Activated CD8-positive, alpha-beta T cell treated with anti-CD3 and anti-CD28 coated beads, Interleukin-2, amount 10 ng/mL, durations not matched to agents 7 days and 5 days (primary cell): ENCODE results near the gene GNAT2. TPM values are rescaled to one million over a fixed set of nuclear protein-coding genes. Genes with fewer than 3 reads are reported as not detected.

ENCODE experiments used
- ATAC-seq: fragments of 150-1000 bp; cut with Tn5 transposase; one replicate; pipeline ENCODE4 v1.10.0; 2021; ENCODE audit warnings: moderate library complexity
- CTCF ChIA-PET: fragments of 350-600 bp; sonication (Branson Sonifier 250); formaldehyde crosslinking; loops from one replicate; lab custom pipeline; 2021; ENCODE audit warnings: antibody characterized with exemption; lab: Charles Lee
- POLR2A ChIA-PET: fragments of 350-600 bp; sonication (Branson Sonifier 250); formaldehyde crosslinking; loops from one replicate; lab custom pipeline; 2021; ENCODE audit warnings: antibody characterized with exemption; lab: Charles Lee
- DNase-seq: peaks from one replicate; pipeline ENCODE4 v3.0.0-alpha.2; 2020
- H3K27ac Mint-ChIP-seq: one replicate; pipeline ENCODE4 v1.8.0; 2021; ENCODE audit warnings: mild to moderate bottlenecking, mixed read lengths
- H3K27me3 Mint-ChIP-seq: one replicate; pipeline ENCODE4 v1.8.0; 2021; ENCODE audit warnings: low read depth, mixed read lengths
- H3K36me3 Mint-ChIP-seq: one replicate; pipeline ENCODE4 v1.8.0; 2021; ENCODE audit warnings: low read depth, mixed read lengths
- H3K4me1 Mint-ChIP-seq: one replicate; pipeline ENCODE4 v1.8.0; 2021; ENCODE audit warnings: low read depth, mixed read lengths
- H3K4me3 Mint-ChIP-seq: one replicate; pipeline ENCODE4 v1.8.0; 2021; ENCODE audit warnings: mild to moderate bottlenecking, mixed read lengths
- H3K9me3 Mint-ChIP-seq: one replicate; pipeline ENCODE4 v1.8.0; 2022; ENCODE audit warnings: mixed read lengths; ENCODE audit not compliant: insufficient read depth
- total RNA-seq, 2 experiments: library from RNA; stranded (reverse); gene quantifications; one replicate each; pipeline ENCODE4 v1.2.3, GENCODE V29; 2021

Gene GNAT2
- total RNA-seq, 2 experiments from 2014 or later, result not detected

GRCh38 chr1:109641861-109642260 is 22.4 kb upstream of the GNAT2 start:
- CTCF ChIA-PET, result interaction anchor here (0.9 to 13.1 kb wide), 18 partner anchors 9 to 428 kb away, joined by 3 to 340 read pairs (median 13); partner anchors contain the start of genes AHCYL1, GNAI3, GSTM1 and GSTM2

GRCh38 chr1:109641078-109641740 is 21.8 kb upstream of the GNAT2 start:
- POLR2A ChIA-PET, result interaction anchor here (1.1 to 3.5 kb wide), 5 partner anchors 17 to 343 kb away, joined by 4 to 29 read pairs (median 5); partner anchors contain the start of genes AHCYL1 and GNAI3
- Mint-ChIP-seq H3K9me3 (no peaks in the 10 kb centered on the region), H3K27me3 (peaks cover 4% of the 10 kb centered on the region), H3K27ac (no peak overlapping the region), H3K4me1 (peaks cover 18% of the 10 kb centered on the region), H3K36me3 (no peaks in the 10 kb centered on the region), H3K4me3 (no peak overlapping the region)
- ATAC-seq (no peak), DNase-seq (peak; percentile 15)
- CTCF ChIA-PET, result interaction anchor here (0.6 to 13.1 kb wide), 56 partner anchors 9 to 465 kb away, joined by 3 to 340 read pairs (median 10); partner anchors contain the start of genes AHCYL1, AMPD2, EPS8L3 and GNAI3

More at GRCh38 chr1:109641861-109642260, 22.4 kb upstream of the GNAT2 start:
- no peak for ATAC-seq
- no peak overlapping the region for H3K27ac Mint-ChIP-seq
- H3K36me3 Mint-ChIP-seq, result no peaks in the 10 kb centered on the region
- peak; percentile 18 for DNase-seq
- POLR2A ChIA-PET, result interaction anchor here (3.5 kb wide), 1 partner anchor 93 kb away, joined by 29 read pairs; the partner anchor contains the start of gene GNAI3
- H3K9me3 Mint-ChIP-seq, result no peaks in the 10 kb centered on the region
- H3K27me3 Mint-ChIP-seq, result peaks cover 4% of the 10 kb centered on the region
- H3K4me1 Mint-ChIP-seq, result peaks cover 18% of the 10 kb centered on the region
- H3K4me3 Mint-ChIP-seq, result no peak overlapping the region

- POLR2A ChIA-PET, result interaction anchor here (1.1 to 3.5 kb wide), 6 partner anchors 16 to 344 kb away, joined by 4 to 29 read pairs (median 4); partner anchors contain the start of genes AHCYL1, AMPD2 and GNAI3
- CTCF ChIA-PET, result interaction anchor here (0.6 to 13.1 kb wide), 89 partner anchors 10 to 465 kb away, joined by 3 to 340 read pairs (median 6); partner anchors contain the start of genes AHCYL1, AMIGO1, AMPD2 and EPS8L3
- H3K27ac Mint-ChIP-seq, result peak overlapping the region; percentile 46
- no peak overlapping the region for H3K4me3 Mint-ChIP-seq
- peaks cover 4% of the 10 kb centered on the region for H3K27me3 Mint-ChIP-seq
- ATAC-seq (peak; percentile 69), DNase-seq (peak; percentile 93)
- H3K36me3 Mint-ChIP-seq, result no peaks in the 10 kb centered on the region
- H3K9me3 Mint-ChIP-seq, result no peaks in the 10 kb centered on the region
- H3K4me1 Mint-ChIP-seq, result peaks cover 24% of the 10 kb centered on the region
Measured at GRCh38 chr1:109640285-109640865, 21.0 kb upstream of the GNAT2 start.

- H3K9me3 Mint-ChIP-seq, result no peaks in the 10 kb centered on the region
- ChIA-PET CTCF (interaction anchor here (0.6 to 13.1 kb wide), 87 partner anchors 11 to 466 kb away, joined by 3 to 340 read pairs (median 6); partner anchors contain the start of genes AHCYL1, AMIGO1, AMPD2 and EPS8L3), POLR2A (interaction anchor here (0.5 to 3.5 kb wide), 7 partner anchors 10 to 189 kb away, joined by 3 to 29 read pairs (median 4); partner anchors contain the start of genes AMPD2 and GNAI3)
- H3K4me3 Mint-ChIP-seq, result no peak overlapping the region
- peaks cover 30% of the 10 kb centered on the region for H3K4me1 Mint-ChIP-seq
- DNase-seq, result no peak
- no peak for ATAC-seq
- peak overlapping the region; percentile 46 for H3K27ac Mint-ChIP-seq
- H3K27me3 Mint-ChIP-seq, result peaks cover 4% of the 10 kb centered on the region
- no peaks in the 10 kb centered on the region for H3K36me3 Mint-ChIP-seq
Measured at GRCh38 chr1:109639841-109640184, 20.4 kb upstream of the GNAT2 start.

- H3K27me3 Mint-ChIP-seq, result peaks cover 4% of the 10 kb centered on the region
- POLR2A ChIA-PET, result interaction anchor here (0.5 to 3.5 kb wide), 7 partner anchors 10 to 395 kb away, joined by 3 to 29 read pairs (median 4); partner anchors contain the start of genes AMPD2, GNAI3 and STRIP1
- DNase-seq, result peak; percentile 16
Measured at GRCh38 chr1:109639063-109639840, 19.8 kb upstream of the GNAT2 start.

GRCh38 chr1:109637446-109637845 is 18.0 kb upstream of the GNAT2 start:
- H3K27me3 Mint-ChIP-seq, result peaks cover 4% of the 10 kb centered on the region
- H3K9me3 Mint-ChIP-seq, result no peaks in the 10 kb centered on the region
- DNase-seq (no peak), ATAC-seq (no peak)
- no peak overlapping the region for H3K4me3 Mint-ChIP-seq
- H3K36me3 Mint-ChIP-seq, result peaks cover 2% of the 10 kb centered on the region
- no peak overlapping the region for H3K27ac Mint-ChIP-seq
- CTCF ChIA-PET, result interaction anchor here (2.6 to 13.1 kb wide), 7 partner anchors 10 to 345 kb away, joined by 6 to 340 read pairs (median 146); partner anchors contain the start of genes AHCYL1 and GNAI3
- POLR2A ChIA-PET, result interaction anchor here (0.6 to 1.3 kb wide), 3 partner anchors 17 to 92 kb away, joined by 3 to 4 read pairs (median 3); partner anchors contain the start of genes AMPD2 and GNAI3
- peaks cover 24% of the 10 kb centered on the region for H3K4me1 Mint-ChIP-seq

More at GRCh38 chr1:109639063-109639840, 19.8 kb upstream of the GNAT2 start:
- CTCF ChIA-PET, result interaction anchor here (0.6 to 13.1 kb wide), 48 partner anchors 11 to 466 kb away, joined by 3 to 340 read pairs (median 10); partner anchors contain the start of genes AHCYL1, AMIGO1, AMPD2 and GNAI3
- H3K36me3 Mint-ChIP-seq, result no peaks in the 10 kb centered on the region
- no peak for ATAC-seq
- H3K4me3 Mint-ChIP-seq, result no peak overlapping the region
- H3K27ac Mint-ChIP-seq, result no peak overlapping the region
- peaks cover 35% of the 10 kb centered on the region for H3K4me1 Mint-ChIP-seq
- no peaks in the 10 kb centered on the region for H3K9me3 Mint-ChIP-seq

GRCh38 chr1:109636201-109636952 is 17.0 kb upstream of the GNAT2 start:
- ATAC-seq (no peak), DNase-seq (no peak)
- no peak overlapping the region for H3K27ac Mint-ChIP-seq
- peaks cover 4% of the 10 kb centered on the region for H3K27me3 Mint-ChIP-seq
- H3K36me3 Mint-ChIP-seq, result peaks cover 9% of the 10 kb centered on the region
- peaks cover 24% of the 10 kb centered on the region for H3K4me1 Mint-ChIP-seq
- no peak overlapping the region for H3K4me3 Mint-ChIP-seq
- no peaks in the 10 kb centered on the region for H3K9me3 Mint-ChIP-seq
- ChIA-PET CTCF (interaction anchor here (0.9 to 13.1 kb wide), 7 partner anchors 9 to 346 kb away, joined by 3 to 340 read pairs (median 146); partner anchors contain the start of genes AHCYL1 and GNAI3), POLR2A (interaction anchor here (1.3 to 2.4 kb wide), 2 partner anchors 12 to 16 kb away, joined by 4 to 8 read pairs; partner anchors contain the start of gene AMPD2)

- H3K27ac Mint-ChIP-seq, result no peak overlapping the region
- H3K9me3 Mint-ChIP-seq, result no peaks in the 10 kb centered on the region
- no peak for ATAC-seq
- no peak overlapping the region for H3K4me3 Mint-ChIP-seq
- peaks cover 4% of the 10 kb centered on the region for H3K27me3 Mint-ChIP-seq
- H3K36me3 Mint-ChIP-seq, result peaks cover 15% of the 10 kb centered on the region
- ChIA-PET POLR2A (interaction anchor here (1.9 to 2.4 kb wide), 2 partner anchors 11 to 87 kb away, joined by 7 to 8 read pairs; partner anchors contain the start of gene GNAI3), CTCF (interaction anchor here (0.9 to 13.1 kb wide), 6 partner anchors 9 to 139 kb away, joined by 3 to 340 read pairs (median 146); partner anchors contain the start of gene GNAI3)
- DNase-seq, result no peak
- H3K4me1 Mint-ChIP-seq, result peaks cover 24% of the 10 kb centered on the region
Measured at GRCh38 chr1:109635862-109636200, 16.4 kb upstream of the GNAT2 start.

GRCh38 chr1:109634771-109635750 is 15.6 kb upstream of the GNAT2 start:
- DNase-seq (peak; percentile 41), ATAC-seq (peak; percentile 24)
- CTCF ChIA-PET, result interaction anchor here (0.9 to 13.1 kb wide), 6 partner anchors 15 to 350 kb away, joined by 3 to 340 read pairs (median 6); partner anchors contain the start of genes AHCYL1 and GNAI3
- Mint-ChIP-seq H3K27me3 (peaks cover under 1% of the 10 kb centered on the region), H3K27ac (peak overlapping the region; percentile 6), H3K4me1 (peaks cover 21% of the 10 kb centered on the region), H3K36me3 (peaks cover 16% of the 10 kb centered on the region), H3K4me3 (no peak overlapping the region), H3K9me3 (no peaks in the 10 kb centered on the region)
- POLR2A ChIA-PET, result interaction anchor here (1.9 to 2.4 kb wide), 2 partner anchors 11 to 86 kb away, joined by 7 to 8 read pairs; partner anchors contain the start of gene GNAI3
